GM19467 (cell line): ENCODE measurements around the gene STPG3.
"Not testable (repeated sequence)": the region's sequence is repeated elsewhere in the genome, so short reads cannot be mapped to it uniquely, and the experiment has no call there.

ENCODE experiments used
- ATAC-seq: cut with Tn5 transposase; IDR thresholded peaks from one replicate; pipeline ENCODE4 v1.9.1; 2021; ENCODE audit warnings: mild to moderate bottlenecking, moderate library complexity; ENCODE audit not compliant: unreplicated experiment

The STPG3 gene

DNA sequence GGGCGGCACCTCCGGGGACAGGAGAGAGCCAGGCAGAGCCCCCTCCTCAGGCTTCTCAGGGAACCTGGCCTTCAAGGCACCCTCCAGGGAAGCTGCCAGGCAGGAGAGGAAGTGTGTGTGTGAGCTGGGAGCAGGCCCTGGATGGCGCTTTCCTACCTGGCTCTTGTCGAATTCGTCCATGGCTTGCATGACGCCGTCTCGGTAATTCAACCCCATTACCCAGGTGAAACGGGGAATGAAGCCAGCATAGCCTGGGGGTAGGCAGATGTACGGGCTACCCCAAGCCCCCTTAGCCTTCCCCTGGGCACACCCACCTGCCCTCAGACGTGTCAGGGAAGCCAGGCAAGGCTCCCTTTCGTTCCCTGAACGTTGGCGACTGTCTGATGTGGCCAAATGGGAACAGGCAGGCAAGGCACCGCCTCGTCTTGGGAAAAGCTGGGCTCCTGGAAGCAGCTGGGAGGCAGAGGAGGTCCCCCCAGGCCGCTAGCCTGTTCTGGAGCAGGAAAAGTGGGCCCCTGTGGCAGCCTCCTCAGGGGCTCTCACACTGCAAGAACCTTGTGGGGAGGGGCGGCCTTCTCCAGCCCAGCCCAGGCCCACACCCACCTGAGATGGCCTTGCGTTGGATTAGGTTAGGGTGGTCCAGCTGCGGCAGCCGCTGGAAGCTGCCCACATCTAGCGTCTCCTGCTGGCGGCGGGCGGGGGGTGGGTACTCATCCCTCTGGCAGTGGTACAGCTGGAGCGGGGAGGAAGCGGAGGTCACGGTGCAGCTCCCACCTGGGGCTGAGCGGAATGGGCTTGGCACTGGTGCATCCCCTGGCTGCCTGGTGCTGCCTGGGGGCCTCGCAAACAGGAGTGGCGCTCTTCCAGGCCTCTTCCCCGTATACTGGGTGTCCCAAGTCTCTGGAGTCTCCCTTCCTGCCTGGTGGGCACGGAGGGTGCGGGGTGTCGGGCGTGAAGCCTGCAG is 6.3 kb upstream of the STPG3 start:
- ATAC-seq = no peak

DNA sequence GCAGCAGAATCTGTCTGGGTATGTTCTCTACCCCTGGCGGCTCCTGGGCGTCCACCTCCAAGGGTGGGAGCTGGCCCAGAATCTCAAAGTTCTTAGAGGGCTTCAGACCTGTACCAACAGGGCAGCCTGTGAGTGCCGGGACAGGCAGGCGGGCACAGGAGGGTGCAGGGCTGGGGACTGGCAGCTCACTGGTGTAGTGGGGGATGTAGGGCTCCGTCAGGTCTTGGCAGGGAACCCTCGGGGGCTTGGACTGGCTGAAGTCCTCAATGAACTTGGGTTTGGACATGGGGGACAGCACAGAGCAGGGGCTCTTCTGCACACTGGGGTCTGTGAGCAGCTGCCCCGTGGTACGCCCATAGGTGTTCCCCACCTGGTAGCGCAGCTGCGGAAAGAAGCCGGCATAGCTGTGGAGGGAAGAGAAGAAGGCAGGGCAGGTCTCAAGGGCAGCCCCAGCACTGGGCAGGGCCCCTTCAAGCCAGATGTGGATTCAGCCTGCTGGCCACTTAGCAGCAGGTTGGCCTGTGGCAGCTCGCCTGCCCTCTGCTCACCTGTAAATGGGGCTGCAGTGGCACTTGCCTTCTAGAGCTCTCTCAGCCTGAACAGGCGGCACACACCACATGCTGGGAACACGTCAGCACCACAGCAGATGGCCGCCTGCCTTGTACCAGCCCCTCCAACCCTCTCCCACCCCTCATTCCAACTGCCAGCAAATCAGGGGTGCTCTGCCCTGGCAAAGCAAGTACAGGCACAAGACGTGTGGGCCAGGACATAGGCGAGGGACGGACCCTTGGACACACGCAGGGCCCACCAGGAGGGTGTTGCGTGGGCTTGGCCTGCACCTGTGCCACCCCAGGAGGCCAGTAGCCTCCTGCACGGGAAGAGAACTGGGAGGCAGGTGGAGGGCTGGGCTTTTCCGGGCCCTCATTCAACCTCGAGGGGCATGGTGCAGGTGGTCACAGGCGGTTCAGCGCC is 5.3 kb upstream of the STPG3 start:
- ATAC-seq = no peak

DNA sequence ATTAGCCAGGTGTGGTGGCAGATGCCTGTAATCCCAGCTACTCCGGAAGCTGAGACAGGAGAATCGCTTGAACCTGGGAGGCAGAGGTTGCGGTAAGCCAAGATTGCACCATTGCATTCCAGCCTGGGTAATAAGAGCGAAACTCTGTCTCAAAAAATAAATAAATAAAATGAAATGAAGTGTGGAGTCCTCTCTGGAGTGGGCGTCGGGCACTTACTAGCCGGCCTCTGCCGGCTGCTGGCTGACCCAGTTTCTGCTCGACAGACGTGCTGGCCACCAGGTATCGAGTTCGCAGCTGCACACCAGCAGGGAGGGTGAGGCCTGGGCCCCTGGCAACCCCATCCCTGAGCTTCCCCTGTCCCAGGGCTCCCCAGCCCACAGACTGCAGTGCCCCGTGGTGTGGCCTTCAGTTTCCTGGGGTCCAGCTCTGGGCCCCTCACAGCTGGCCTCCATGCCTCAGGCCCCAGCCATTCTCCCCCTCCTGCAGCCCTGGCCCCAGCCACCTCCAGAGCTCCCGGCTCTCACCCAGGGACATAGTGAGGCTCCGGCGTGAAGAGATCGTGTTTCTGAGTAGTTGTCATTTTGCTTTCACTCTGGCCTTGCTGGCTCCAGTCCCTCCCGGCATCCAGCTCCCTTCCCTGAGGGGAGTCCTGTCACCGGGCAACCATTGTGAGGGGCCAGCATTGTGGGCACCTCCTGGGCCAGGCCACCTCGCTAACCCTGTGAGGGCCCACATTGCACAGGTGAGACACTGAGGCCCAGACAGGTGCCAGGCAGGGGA is 3.8 kb upstream of the STPG3 start:
- no peak for ATAC-seq

DNA sequence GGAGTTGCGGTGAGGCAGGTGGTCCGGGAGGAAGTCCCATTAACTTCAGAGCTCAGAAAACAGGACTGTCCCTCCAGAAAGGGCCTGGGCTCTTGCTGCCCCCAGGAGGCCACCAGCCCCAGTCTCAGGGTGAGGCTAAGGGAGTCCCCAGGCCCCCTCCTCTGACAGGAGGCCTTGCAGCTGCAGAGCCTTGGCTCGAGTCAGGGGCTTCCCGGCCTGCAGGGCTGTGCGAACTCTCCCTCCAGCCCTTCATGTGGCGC is 3.2 kb upstream of the STPG3 start:
- no peak for ATAC-seq

DNA sequence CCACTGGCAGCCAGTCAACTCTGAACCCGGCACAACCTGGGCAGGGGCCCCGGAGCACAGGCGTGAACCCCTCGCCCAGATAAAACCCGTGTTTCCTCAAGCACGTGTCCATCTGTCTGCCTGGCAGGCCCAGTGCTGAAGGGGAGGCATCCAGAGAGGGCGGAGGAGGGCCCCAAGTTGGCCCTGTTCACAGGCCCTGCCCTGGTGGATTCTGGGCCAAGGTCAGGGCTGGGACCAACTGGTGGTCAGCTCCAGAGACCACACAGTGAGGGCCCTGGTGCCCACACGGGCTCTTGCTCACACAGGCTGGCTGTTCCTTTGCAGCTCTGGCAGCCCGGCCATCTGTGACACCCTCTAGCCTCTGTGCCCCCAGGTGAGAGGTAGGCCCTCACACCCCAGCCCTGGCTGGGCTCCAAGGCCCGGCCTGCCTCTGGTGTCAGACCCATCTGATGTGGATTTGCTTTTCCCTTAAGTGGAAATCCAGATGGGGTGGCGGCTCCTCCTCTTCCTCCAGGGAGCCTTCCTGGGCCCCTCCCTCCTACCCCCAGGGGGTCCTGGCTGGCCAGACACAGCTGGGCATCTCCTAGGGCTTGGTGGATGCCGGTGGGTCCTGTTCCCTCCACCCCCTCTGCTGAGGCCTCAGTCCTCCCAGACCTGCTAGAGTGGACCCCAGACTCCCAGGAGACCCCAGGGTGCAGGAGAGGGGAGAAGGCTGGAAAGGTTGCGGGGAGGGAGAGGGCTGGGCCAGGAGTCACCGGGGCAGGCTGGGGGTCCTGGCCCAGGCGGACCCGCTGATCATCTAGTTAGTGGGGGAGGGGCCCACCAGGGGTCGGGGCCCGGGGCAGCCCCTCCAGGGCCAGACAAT is 525 bp upstream of the STPG3 start:
- ATAC-seq = no peak

DNA sequence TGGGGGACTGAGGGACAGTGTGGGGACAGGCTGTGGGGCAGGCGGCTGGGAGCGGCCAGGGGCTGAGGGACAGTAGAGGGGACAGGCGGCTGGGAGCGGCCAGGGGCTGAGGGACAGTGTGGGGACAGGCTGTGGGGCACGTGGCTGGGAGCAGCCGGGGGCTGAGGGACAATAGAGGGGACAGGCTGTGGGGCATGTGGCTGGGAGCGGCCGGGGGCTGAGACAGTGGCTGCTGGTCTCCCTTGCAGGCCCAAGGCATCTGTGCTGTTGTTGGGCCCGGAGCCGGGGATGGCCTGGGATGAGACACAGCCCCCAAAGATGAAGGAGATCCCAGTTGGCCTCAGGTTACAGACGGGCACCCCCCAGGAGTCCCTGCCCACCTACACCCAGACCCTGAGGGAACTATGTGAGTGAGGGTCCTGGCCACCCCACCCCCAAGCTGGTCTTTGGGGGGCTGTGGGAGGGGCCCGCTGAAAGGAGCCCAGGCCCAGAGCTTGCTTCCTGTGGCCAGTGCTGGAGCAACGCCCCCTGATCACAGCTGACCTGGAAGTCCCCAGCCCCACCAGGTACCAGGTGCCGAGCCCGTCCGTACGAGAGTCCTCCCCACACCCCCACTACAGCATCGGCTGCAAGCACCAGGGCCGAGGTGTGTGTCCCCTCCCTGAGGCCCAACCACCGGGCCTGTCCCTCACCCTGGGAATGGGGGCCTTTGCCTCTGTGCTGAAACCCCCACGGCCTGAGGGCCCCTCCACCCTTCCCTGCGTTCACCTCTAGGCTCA is 593 bp downstream of the STPG3 start:
- no peak for ATAC-seq

DNA sequence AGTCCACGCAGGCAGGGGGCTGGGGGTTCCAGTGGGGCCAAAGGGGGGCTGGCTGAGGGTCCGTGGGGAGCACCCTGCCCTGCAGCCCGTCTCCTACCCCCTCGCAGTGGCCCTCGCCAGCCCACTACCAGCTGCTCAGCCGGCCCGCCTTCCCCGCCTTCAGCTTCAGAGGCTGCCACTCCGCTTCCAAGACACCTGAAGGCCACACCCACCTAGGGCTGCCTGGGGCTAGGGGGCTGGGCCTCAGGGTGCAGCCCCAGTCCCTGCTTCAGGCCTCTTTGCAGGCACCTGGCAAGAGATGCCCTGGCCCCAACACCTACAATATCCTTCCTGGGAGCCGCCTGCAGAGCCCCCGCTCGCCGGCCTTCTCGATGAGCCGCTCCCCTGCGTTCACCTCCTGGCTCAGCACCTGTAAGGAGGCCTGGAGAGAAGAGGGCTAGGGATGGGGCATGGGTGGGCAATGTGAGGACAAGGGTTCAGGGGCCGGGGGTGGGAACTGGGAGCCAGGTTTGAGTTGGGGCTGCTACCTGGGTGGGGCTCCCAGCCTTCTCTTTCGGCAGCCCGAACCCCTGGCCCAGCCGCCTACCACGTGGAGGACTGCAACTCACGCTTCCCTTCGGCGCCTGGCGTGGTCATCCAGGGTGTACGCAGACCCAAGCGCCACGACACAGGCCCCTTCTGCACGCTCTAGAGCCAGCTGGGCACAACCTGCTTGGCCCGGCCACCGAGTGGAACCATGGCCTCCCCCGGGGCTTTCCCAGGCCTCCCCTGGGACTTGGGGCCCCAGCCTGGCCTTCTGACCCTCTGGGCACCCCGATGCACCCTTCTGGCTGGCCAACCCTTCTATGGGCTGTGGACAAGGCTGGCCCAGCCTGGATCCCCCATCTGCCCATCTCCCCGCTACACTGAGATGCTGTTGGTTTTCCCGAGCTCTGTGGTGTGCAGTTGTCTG is 1.7 kb downstream of the STPG3 start:
- ATAC-seq = no peak

DNA sequence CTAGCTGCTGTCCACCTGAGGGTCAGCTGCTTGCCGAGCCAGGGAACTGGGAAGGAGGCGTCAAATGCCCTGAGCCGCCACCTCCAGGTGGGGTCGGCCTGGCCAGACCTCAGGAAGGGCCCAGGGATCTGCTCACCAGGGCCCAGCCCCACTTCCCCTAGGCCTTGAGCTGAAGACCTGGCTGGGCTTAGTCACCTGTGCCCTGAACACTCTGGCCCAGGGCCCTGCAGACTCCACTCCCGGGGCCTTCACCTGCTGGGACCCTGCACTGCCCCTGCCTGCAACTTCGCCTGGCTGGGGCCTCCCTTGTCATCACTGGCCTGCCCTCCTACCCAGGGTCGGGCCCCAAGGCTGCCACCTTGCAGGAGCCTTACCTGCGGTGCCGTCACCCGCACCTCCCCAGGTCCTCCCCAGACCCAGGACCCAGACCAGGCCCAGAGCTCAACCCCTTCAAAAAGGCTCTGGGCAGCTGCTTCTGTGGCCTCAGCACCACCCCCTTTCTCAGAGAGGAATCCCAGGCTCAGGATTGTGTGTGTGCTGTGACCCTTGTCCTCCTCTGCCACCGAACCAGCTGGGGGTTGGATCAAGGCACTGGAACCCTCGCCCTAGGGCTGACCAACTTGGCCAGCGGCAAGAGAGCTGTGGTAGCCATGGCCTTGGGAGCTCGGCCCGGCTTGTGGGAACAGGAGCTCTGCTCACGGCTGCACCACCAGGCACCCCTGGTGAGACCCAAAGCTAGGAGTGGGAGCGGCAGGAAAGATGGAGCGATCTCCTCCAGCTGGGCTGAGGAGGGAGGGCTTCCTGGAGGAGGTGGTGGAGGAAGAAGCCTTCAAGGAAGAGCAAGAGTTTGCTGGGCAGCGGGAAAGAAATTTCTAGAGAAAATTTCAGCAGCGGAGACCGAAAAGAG is 2.9 kb downstream of the STPG3 start:
- ATAC-seq = no peak

DNA sequence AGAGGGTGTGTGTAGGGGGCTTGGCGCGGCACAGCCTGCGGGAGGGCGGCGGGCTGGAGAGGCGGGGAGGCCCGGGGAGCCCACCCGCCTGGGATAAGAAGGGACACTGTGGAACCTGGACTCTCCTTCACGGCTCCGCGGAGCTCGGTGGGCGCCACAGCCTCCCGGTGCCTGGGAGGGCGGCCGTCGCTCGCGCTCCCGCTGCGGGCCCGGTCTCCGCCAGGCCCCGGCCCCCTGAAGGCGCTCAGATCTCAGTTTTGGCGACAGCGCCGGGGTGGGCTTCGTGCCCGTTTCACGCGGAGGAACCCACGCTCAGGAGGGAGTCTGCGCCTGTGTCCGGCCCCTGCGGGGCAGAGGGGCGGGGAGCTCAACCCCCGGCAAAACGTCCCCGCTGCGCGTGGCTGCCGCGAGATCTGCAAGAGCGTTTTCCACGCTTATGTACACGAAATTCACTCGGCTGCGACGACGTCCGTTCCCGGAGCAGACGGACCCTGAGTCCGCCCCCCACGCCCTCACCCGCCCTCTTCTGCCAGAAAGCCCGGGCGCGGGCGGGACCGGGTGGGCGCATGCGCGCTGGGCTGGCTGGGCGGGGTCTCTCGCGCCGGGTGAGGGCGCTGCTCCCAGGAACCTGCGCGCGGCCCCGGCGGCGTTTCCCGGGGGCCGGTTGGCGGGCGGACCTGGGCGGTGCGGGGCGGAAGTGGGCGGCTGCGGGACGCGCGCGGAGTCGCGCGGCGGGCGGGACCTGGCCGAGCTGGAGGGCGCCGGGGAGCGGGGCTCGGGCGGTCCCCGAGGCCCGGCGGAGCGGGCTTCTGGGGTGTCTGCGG is 3.8 kb downstream of the STPG3 start, which contains the start of gene NELFB:
Gene NELFB, plus strand, starts transcription at position 704 of the 824 bp plus-strand sequence.
- peak; percentile 68 for ATAC-seq

DNA sequence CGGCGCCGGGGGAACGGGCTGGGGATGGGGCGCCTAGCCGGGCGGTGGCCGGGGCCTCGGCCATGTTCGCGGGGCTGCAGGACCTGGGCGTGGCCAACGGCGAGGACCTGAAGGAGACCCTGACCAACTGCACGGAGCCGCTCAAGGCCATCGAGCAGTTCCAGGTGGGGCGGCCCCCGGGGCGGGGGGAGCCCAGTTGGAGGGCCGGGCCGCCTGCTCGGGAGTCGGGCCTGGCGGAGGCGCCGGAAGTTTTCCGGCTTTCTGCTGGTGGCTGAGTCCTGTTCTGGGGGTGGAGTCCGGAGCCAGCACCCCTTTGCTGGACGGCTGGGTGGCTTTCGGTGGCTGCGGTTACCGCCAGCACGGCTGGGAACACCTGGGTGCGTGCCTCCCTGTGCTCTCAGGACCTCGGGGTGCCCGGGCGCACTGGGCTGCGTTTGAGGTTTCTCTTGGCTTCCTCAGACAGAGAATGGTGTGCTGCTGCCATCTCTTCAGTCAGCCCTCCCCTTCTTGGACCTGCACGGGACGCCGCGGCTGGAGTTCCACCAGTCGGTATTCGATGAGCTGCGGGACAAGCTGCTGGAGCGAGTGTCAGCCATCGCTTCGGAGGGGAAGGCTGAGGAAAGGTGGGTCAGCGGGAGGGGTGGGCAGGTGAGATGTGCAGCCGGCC is 4.5 kb downstream of the STPG3 start:
- ATAC-seq = peak; percentile 20

DNA sequence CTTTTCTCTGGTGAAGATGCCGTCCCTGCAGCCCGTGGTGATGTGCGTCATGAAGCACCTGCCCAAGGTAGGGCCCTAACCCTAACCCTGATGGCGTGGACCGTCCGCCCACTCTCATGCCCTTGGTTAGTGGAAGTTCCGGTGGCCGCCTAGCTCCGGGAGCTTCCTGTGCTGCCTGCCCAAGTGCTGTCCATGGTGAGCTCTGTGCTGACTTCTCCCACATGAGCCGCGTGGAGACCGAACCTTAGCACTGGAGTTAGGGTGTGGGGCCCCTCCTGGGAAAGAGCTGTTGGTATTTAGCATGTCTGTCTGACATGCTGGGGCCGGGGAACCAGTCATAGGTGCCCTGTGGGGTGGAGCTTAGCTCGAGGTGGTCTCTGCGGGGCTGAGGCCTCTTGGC is 5.3 kb downstream of the STPG3 start:
- no peak for ATAC-seq

DNA sequence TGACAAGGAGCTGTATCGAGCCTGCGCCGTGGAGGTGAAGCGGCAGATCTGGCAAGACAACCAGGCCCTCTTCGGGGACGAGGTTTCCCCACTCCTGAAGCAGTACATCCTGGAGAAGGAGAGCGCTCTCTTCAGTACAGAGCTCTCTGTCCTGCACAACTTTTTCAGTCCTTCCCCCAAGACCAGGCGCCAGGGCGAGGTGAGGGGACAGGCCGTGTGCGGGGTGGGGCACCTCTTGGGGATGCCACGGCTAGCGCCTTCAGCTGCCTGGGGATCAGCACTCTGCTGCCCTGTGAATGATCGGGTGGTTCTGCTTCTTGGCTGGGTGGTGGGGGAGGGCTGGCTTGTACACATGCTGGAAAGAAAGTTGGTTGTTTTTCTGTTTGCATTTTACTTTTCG is 5.8 kb downstream of the STPG3 start:
- no peak for ATAC-seq

DNA sequence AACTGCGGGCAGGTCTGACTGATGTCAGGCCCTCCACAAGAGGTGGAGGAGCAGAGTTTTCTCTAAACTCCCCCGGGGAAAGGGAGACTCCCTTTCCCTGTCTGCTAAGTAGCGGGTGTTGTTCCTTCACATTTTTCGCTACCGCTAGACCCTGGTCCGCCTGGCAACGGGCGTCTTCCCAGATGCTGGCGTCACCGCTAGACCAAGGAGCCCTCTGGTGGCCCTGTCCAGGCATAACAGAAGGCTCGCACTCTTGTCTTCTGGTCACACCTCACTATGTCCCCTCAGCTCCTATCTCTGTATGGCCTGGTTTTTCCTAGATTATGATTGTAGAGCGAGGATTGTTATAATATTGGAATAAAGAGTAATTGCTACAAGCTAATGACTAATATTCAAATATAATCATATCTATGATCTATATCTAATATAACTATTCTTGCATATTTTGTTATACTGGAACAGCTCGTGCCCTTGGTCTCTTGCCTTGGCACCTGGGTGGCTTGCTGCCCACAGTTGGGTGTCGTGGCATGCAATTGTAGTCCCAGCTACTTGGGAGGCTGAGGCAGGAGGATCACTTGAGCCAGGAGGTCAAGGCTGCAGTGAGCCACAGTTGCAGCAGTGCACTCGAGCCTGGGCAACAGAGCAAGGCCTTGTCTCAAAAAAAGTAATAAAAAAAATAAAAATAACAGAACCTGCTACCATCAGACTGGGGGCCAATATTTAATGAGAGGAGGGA is 11.3 kb downstream of the STPG3 start:
- ATAC-seq = not testable (repeated sequence)

DNA sequence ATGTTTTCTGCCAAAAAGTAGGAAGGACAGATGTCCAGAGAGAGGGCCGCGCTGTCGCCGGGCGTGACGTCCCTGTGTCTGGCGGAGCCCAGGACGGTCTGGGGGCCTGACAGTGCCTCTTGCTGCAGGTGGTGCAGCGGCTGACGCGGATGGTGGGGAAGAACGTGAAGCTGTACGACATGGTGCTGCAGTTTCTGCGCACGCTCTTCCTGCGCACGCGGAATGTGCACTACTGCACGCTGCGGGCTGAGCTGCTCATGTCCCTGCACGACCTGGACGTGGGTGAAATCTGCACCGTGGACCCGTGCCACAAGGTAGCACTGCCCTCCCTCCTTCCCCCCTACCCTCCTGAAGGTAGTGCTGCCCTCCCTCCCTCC is 11.8 kb downstream of the STPG3 start:
- no peak for ATAC-seq

DNA sequence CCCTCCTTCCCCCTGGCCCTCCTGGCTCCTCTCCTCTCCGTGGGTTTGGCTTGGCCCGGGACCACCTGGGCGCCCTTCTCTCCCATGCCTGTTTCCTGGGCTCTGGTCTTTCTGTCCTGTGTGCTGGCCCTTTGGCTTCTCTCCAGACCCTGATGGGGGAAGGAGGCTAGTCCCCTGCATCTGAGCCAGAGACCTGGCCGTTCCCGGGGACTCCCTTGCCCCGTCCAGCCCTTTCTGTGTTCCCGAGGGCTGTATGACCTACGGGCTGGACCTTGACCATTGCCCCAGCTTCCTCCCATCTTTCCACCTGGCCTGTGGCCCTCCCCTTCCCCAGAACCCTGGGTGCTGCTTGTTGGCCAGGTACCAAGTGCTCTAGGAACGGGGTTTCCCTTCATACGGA is 12.4 kb downstream of the STPG3 start:
- no peak for ATAC-seq
